KMS-11 (cell line): ENCODE data around the gene GPHB5.
"Not testable (repeated sequence)": the region's sequence is repeated elsewhere in the genome, so short reads cannot be mapped to it uniquely, and the experiment has no call there.

Experiments
- H2AFZ ChIP-seq: fragments of 200-600 bp; sonication (generic); 2 replicates; pipeline ENCODE4 v1.6.1; 2016; ENCODE audit warnings: antibody characterized with exemption, mixed run types, low read depth
- H3K27ac ChIP-seq: fragments of 200-600 bp; sonication (generic); 2 replicates; pipeline ENCODE4 v1.6.1; 2016; ENCODE audit warnings: mild to moderate bottlenecking, mixed run types
- H3K27me3 ChIP-seq: fragments of 200-600 bp; sonication (generic); 2 replicates; pipeline ENCODE4 v1.6.1; 2017; ENCODE audit warnings: mild to moderate bottlenecking, low read depth, mixed run types, moderate library complexity; ENCODE audit not compliant: insufficient read depth
- H3K36me3 ChIP-seq: fragments of 200-600 bp; sonication (generic); 2 replicates; pipeline ENCODE4 v1.6.1; 2017; ENCODE audit warnings: mild to moderate bottlenecking, mixed run types; ENCODE audit not compliant: insufficient read depth
- H3K4me1 ChIP-seq: fragments of 200-600 bp; sonication (generic); 2 replicates; pipeline ENCODE4 v1.6.1; 2016; ENCODE audit warnings: mild to moderate bottlenecking, low read depth, mixed run types; ENCODE audit not compliant: poor library complexity, severe bottlenecking
- H3K4me2 ChIP-seq: fragments of 200-600 bp; sonication (generic); 2 replicates; pipeline ENCODE4 v1.7.0; 2016; ENCODE audit warnings: mild to moderate bottlenecking, mixed run types
- H3K4me3 ChIP-seq: fragments of 200-600 bp; sonication (generic); IDR thresholded peaks from 2 replicates; pipeline ENCODE4 v1.6.1; 2017; ENCODE audit warnings: low read depth, low read length, mixed read lengths; ENCODE audit not compliant: insufficient read depth
- H3K79me2 ChIP-seq: fragments of 200-600 bp; sonication (generic); 2 replicates; pipeline ENCODE4 v1.6.1; 2016; ENCODE audit warnings: low read depth, mixed run types; ENCODE audit not compliant: insufficient read depth
- H3K9ac ChIP-seq: fragments of 200-600 bp; sonication (generic); 2 replicates; pipeline ENCODE4 v1.6.1; 2016; ENCODE audit warnings: mild to moderate bottlenecking, mixed run types
- H4K20me1 ChIP-seq: fragments of 200-600 bp; sonication (generic); 2 replicates; pipeline ENCODE4 v1.6.1; 2016; ENCODE audit warnings: mild to moderate bottlenecking, mixed run types; ENCODE audit not compliant: insufficient read depth
- CTCF ChIP-seq: fragments of 200-600 bp; sonication (generic); conservative IDR thresholded peaks from 2 replicates; pipeline ENCODE4 v1.6.1; 2017; ENCODE audit warnings: low read depth, mild to moderate bottlenecking, antibody characterized with exemption, low read length, moderate library complexity, mixed read lengths

Gene GPHB5

GRCh38 chr14:63308723-63309317 is 9.9 kb downstream of the GPHB5 start:
- peak; percentile 35; the same call in 1 of the 2 replicates for TF ChIP-seq CTCF

GRCh38 chr14:63304429-63304828 is 14.3 kb downstream of the GPHB5 start:
- not testable (repeated sequence) for H3K9ac ChIP-seq, H3K4me3 ChIP-seq, H3K27ac ChIP-seq, H3K79me2 ChIP-seq, H3K36me3 ChIP-seq, H3K27me3 ChIP-seq, H4K20me1 ChIP-seq, H3K4me2 ChIP-seq, H3K4me1 ChIP-seq, H2AFZ ChIP-seq

More at GRCh38 chr14:63308723-63309317, 9.9 kb downstream of the GPHB5 start:
- no peaks in the 10 kb centered on the region for H3K79me2 ChIP-seq
- H3K27me3 ChIP-seq = no peaks in the 10 kb centered on the region
- no peak overlapping the region for H3K4me2 ChIP-seq
- no peak overlapping the region for H3K9ac ChIP-seq
- no peaks in the 10 kb centered on the region for H3K4me1 ChIP-seq
- H3K36me3 ChIP-seq = no peaks in the 10 kb centered on the region
- no peak overlapping the region for H3K27ac ChIP-seq
- H2AFZ ChIP-seq = no peak overlapping the region
- no peaks in the 10 kb centered on the region for H4K20me1 ChIP-seq
- H3K4me3 ChIP-seq = no peak overlapping the region

- H3K4me2 ChIP-seq = no peak overlapping the region
- H3K79me2 ChIP-seq = no peaks in the 10 kb centered on the region
- H3K27ac ChIP-seq = no peak overlapping the region
- no peak for TF ChIP-seq CTCF
- H3K9ac ChIP-seq = no peak overlapping the region
- no peaks in the 10 kb centered on the region for H3K4me1 ChIP-seq
- H3K36me3 ChIP-seq = no peaks in the 10 kb centered on the region
- no peaks in the 10 kb centered on the region for H4K20me1 ChIP-seq
- H3K27me3 ChIP-seq = no peaks in the 10 kb centered on the region
- no peak overlapping the region for H2AFZ ChIP-seq
- H3K4me3 ChIP-seq = no peak overlapping the region
Measured at GRCh38 chr14:63301891-63302534, 16.7 kb downstream of the GPHB5 start.

GRCh38 chr14:63300854-63301253 is 17.9 kb downstream of the GPHB5 start:
- H3K4me2 ChIP-seq = no peak overlapping the region
- TF ChIP-seq CTCF = no peak
- H3K79me2 ChIP-seq = no peaks in the 10 kb centered on the region
- no peak overlapping the region for H3K4me3 ChIP-seq
- no peaks in the 10 kb centered on the region for H3K4me1 ChIP-seq
- no peaks in the 10 kb centered on the region for H3K27me3 ChIP-seq
- H4K20me1 ChIP-seq = no peaks in the 10 kb centered on the region
- H2AFZ ChIP-seq = no peak overlapping the region
- no peak overlapping the region for H3K9ac ChIP-seq
- no peak overlapping the region for H3K27ac ChIP-seq
- H3K36me3 ChIP-seq = no peaks in the 10 kb centered on the region

GRCh38 chr14:63299351-63300110 is 19.2 kb downstream of the GPHB5 start:
- no peak overlapping the region for H3K27ac ChIP-seq
- no peak overlapping the region for H2AFZ ChIP-seq
- no peaks in the 10 kb centered on the region for H3K79me2 ChIP-seq
- no peak overlapping the region for H3K4me2 ChIP-seq
- no peak for TF ChIP-seq CTCF
- H4K20me1 ChIP-seq = no peaks in the 10 kb centered on the region
- H3K36me3 ChIP-seq = no peaks in the 10 kb centered on the region
- no peaks in the 10 kb centered on the region for H3K4me1 ChIP-seq
- H3K9ac ChIP-seq = no peak overlapping the region
- H3K27me3 ChIP-seq = no peaks in the 10 kb centered on the region
- no peak overlapping the region for H3K4me3 ChIP-seq
